IPS-15b (cell line): ENCODE results near the gene GSDME.

Experiments
- H3K27me3 ChIP-seq: one replicate; pipeline ENCODE4 v1.6.1; 2013; ENCODE audit warnings: low read length; ENCODE audit not compliant: control insufficient read depth, insufficient read depth
- H3K36me3 ChIP-seq: one replicate; pipeline ENCODE4 v1.6.1; 2013; ENCODE audit warnings: low read length; ENCODE audit not compliant: control insufficient read depth, insufficient read depth
- H3K4me1 ChIP-seq: one replicate; pipeline ENCODE4 v1.6.1; 2013; ENCODE audit warnings: mild to moderate bottlenecking, low read length; ENCODE audit not compliant: control insufficient read depth, insufficient read depth
- H3K4me3 ChIP-seq: one replicate; pipeline ENCODE4 v1.5.1; 2013; ENCODE audit warnings: low read depth, low read length
- H3K9ac ChIP-seq: one replicate; pipeline ENCODE4 v1.6.1; 2013; ENCODE audit warnings: low read depth, mild to moderate bottlenecking, low read length
- H3K9me3 ChIP-seq: one replicate; pipeline ENCODE4 v1.6.1; 2013; ENCODE audit warnings: mild to moderate bottlenecking, low read length; ENCODE audit not compliant: control insufficient read depth, insufficient read depth

GSDME gene

GRCh38 chr7:24725554-24726241 lies 31.6 kb downstream of the GSDME start:
- Histone ChIP-seq H3K36me3 (no peaks in the 10 kb centered on the region), H3K27me3 (no peaks in the 10 kb centered on the region), H3K9me3 (no peaks in the 10 kb centered on the region), H3K4me1 (peaks cover 24% of the 10 kb centered on the region), H3K4me3 (peak overlapping the region; percentile 16), H3K9ac (peak overlapping the region; percentile 47)

GRCh38 chr7:24724451-24725190 lies 32.6 kb downstream of the GSDME start:
- Histone ChIP-seq H3K9me3 (no peaks in the 10 kb centered on the region), H3K4me1 (peaks cover 24% of the 10 kb centered on the region), H3K9ac (no peak overlapping the region), H3K27me3 (no peaks in the 10 kb centered on the region), H3K36me3 (no peaks in the 10 kb centered on the region), H3K4me3 (no peak overlapping the region)

- no peaks in the 10 kb centered on the region for H3K27me3 ChIP-seq
- no peak overlapping the region for H3K4me3 ChIP-seq
- no peaks in the 10 kb centered on the region for H3K36me3 ChIP-seq
- H3K4me1 ChIP-seq, result peaks cover 24% of the 10 kb centered on the region
- H3K9ac ChIP-seq, result no peak overlapping the region
- H3K9me3 ChIP-seq, result no peaks in the 10 kb centered on the region
Measured at GRCh38 chr7:24723178-24723530, 34.1 kb downstream of the GSDME start.

GRCh38 chr7:24722386-24723177 lies 34.7 kb downstream of the GSDME start:
- no peaks in the 10 kb centered on the region for H3K27me3 ChIP-seq
- no peak overlapping the region for H3K4me3 ChIP-seq
- H3K4me1 ChIP-seq, result peaks cover 24% of the 10 kb centered on the region
- no peaks in the 10 kb centered on the region for H3K36me3 ChIP-seq
- no peaks in the 10 kb centered on the region for H3K9me3 ChIP-seq
- H3K9ac ChIP-seq, result no peak overlapping the region

GRCh38 chr7:24721481-24722001 lies 35.7 kb downstream of the GSDME start:
- no peaks in the 10 kb centered on the region for H3K36me3 ChIP-seq

GRCh38 chr7:24720283-24720682 lies 37.0 kb downstream of the GSDME start:
- H3K9me3 ChIP-seq, result no peaks in the 10 kb centered on the region
- H3K36me3 ChIP-seq, result no peaks in the 10 kb centered on the region
- H3K4me1 ChIP-seq, result peaks cover 14% of the 10 kb centered on the region
- H3K9ac ChIP-seq, result no peak overlapping the region
- H3K4me3 ChIP-seq, result no peak overlapping the region
- H3K27me3 ChIP-seq, result no peaks in the 10 kb centered on the region

More at GRCh38 chr7:24721481-24722001, 35.7 kb downstream of the GSDME start:
- peaks cover 19% of the 10 kb centered on the region for H3K4me1 ChIP-seq
- H3K9ac ChIP-seq, result no peak overlapping the region
- no peaks in the 10 kb centered on the region for H3K27me3 ChIP-seq
- H3K4me3 ChIP-seq, result no peak overlapping the region
- no peaks in the 10 kb centered on the region for H3K9me3 ChIP-seq

- no peaks in the 10 kb centered on the region for H3K9me3 ChIP-seq
- H3K36me3 ChIP-seq, result no peaks in the 10 kb centered on the region
- H3K4me1 ChIP-seq, result peaks cover 8% of the 10 kb centered on the region
- no peak overlapping the region for H3K4me3 ChIP-seq
- H3K27me3 ChIP-seq, result no peaks in the 10 kb centered on the region
- no peak overlapping the region for H3K9ac ChIP-seq
Measured at GRCh38 chr7:24718977-24719491, 38.2 kb downstream of the GSDME start.

- Histone ChIP-seq H3K27me3 (no peaks in the 10 kb centered on the region), H3K9me3 (no peaks in the 10 kb centered on the region), H3K4me3 (no peak overlapping the region), H3K9ac (no peak overlapping the region), H3K36me3 (no peaks in the 10 kb centered on the region), H3K4me1 (peaks cover 8% of the 10 kb centered on the region)
Measured at GRCh38 chr7:24718431-24718831, 38.8 kb downstream of the GSDME start.

- H3K4me1 ChIP-seq, result peaks cover 8% of the 10 kb centered on the region
- no peak overlapping the region for H3K9ac ChIP-seq
- no peaks in the 10 kb centered on the region for H3K36me3 ChIP-seq
- H3K4me3 ChIP-seq, result no peak overlapping the region
- H3K9me3 ChIP-seq, result no peaks in the 10 kb centered on the region
- H3K27me3 ChIP-seq, result no peaks in the 10 kb centered on the region
Measured at GRCh38 chr7:24717694-24718320, 39.5 kb downstream of the GSDME start.

- Histone ChIP-seq H3K27me3 (no peaks in the 10 kb centered on the region), H3K9ac (no peak overlapping the region), H3K4me3 (no peak overlapping the region), H3K4me1 (peaks cover 4% of the 10 kb centered on the region), H3K9me3 (no peaks in the 10 kb centered on the region), H3K36me3 (no peaks in the 10 kb centered on the region)
Measured at GRCh38 chr7:24717247-24717622, 40.0 kb downstream of the GSDME start.
